ENCODE results near the gene LCE2A. TPM values are rescaled to one million over a fixed set of nuclear protein-coding genes. Genes with fewer than 3 reads are reported as not detected.
"Not testable (repeated sequence)": the region's sequence is repeated elsewhere in the genome, so short reads cannot be mapped to it uniquely, and the experiment has no call there.

LCE2A gene
- total and polyA plus RNA-seq, 2 donors (not counting 1 experiment from before 2014, with no cell fraction given) = 0.33 to 8.1 TPM

DNA sequence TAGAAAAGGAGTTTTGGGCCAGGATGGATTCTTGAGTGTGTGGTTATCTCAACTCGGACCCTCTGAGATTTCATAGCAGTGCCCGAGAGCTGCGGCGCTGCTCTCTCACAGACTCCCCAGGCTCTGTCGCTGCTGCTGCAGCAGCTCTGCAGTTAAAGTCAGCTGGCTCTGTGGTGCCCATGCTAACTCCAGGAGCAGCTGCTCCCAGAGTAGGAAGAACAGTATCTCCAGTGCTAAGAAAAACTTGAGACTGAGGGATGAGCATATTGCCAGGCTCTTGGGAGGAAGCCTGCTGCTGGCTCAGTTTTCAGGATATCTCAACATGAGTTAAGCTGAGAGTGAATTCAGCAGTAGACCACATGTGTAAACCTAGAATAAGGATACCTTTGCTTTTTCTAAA, 30.5 kb upstream of the LCE2A start:
- no peaks in the 10 kb centered on the region for H3K9me3 ChIP-seq (ENCODE audit: control insufficient read depth, insufficient read depth, low read depth, low read length)
- no peak overlapping the region for H3K4me3 ChIP-seq (replicated peaks in 1 of 4; ENCODE audit: control extremely low read depth in 1 of 4, insufficient read depth in 1 of 4, low read depth in 3 of 4, low read length in 4 of 4)
- no peaks in the 10 kb centered on the region for H3K79me2 ChIP-seq (ENCODE audit: control insufficient read depth, insufficient read depth, low read length)
- no peaks in the 10 kb centered on the region for H3K27me3 ChIP-seq (ENCODE audit: control insufficient read depth, insufficient read depth, low read length)
- no peaks in the 10 kb centered on the region for H3K4me1 ChIP-seq (ENCODE audit: control insufficient read depth, extremely low read depth, insufficient read depth, low read length)
- H4K20me1 ChIP-seq (ENCODE audit: control insufficient read depth, extremely low read depth, insufficient read depth, low read length) = no peaks in the 10 kb centered on the region
- no peak overlapping the region for H3K4me2 ChIP-seq (ENCODE audit: extremely low read depth, insufficient read depth, low read length)
- no peak for DNase-seq (ENCODE audit: low read depth in 2 of 2)
- no peaks in the 10 kb centered on the region for H3K36me3 ChIP-seq (ENCODE audit: control insufficient read depth, insufficient read depth, low read length)
- H3K27ac ChIP-seq (ENCODE audit: insufficient read depth, low read length) = no peak overlapping the region
- no peak for TF ChIP-seq EZH2 (IDR thresholded peaks at IDR 0.05; ENCODE audit: low read length, missing control alignments)
- TF ChIP-seq, protein P1, sequence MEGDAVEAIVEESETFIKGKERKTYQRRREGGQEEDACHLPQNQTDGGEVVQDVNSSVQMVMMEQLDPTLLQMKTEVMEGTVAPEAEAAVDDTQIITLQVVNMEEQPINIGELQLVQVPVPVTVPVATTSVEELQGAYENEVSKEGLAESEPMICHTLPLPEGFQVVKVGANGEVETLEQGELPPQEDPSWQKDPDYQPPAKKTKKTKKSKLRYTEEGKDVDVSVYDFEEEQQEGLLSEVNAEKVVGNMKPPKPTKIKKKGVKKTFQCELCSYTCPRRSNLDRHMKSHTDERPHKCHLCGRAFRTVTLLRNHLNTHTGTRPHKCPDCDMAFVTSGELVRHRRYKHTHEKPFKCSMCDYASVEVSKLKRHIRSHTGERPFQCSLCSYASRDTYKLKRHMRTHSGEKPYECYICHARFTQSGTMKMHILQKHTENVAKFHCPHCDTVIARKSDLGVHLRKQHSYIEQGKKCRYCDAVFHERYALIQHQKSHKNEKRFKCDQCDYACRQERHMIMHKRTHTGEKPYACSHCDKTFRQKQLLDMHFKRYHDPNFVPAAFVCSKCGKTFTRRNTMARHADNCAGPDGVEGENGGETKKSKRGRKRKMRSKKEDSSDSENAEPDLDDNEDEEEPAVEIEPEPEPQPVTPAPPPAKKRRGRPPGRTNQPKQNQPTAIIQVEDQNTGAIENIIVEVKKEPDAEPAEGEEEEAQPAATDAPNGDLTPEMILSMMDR (conservative IDR thresholded peaks at IDR 0.05 in 1 of 2, IDR thresholded peaks at IDR 0.05 in 1 of 2; ENCODE audit: low read depth in 1 of 2, low read length in 2 of 2) = no peak
- H2AFZ ChIP-seq (ENCODE audit: low read length) = no peak overlapping the region
- no peak overlapping the region for H3K9ac ChIP-seq (ENCODE audit: insufficient read depth, low read length)

DNA sequence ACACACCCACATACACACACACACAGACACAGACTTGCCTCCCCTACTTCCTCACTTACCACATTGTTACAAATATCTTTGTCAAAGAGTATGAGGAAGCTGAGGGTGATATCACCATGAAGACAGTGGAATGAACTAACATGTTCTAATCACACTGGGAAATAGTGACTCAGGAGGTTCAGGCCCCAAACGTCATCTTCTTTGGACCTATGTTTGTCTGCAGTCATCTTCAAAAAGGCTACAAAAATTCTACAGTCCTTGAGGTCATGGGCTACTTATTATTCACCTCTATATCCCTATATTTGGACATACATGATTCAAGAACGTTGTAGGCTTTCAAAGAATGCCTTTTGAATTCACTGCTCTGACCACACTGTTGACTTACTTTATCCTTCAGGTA, 25.1 kb upstream of the LCE2A start:
- Histone ChIP-seq H3K4me3 (replicated peaks in 1 of 4; ENCODE audit: control extremely low read depth in 1 of 4, insufficient read depth in 1 of 4, low read depth in 3 of 4, low read length in 4 of 4) (no peak overlapping the region), H3K27ac (ENCODE audit: insufficient read depth, low read length) (no peak overlapping the region), H3K4me1 (ENCODE audit: control insufficient read depth, extremely low read depth, insufficient read depth, low read length) (no peaks in the 10 kb centered on the region), H3K9ac (ENCODE audit: insufficient read depth, low read length) (no peak overlapping the region), H3K27me3 (ENCODE audit: control insufficient read depth, insufficient read depth, low read length) (no peaks in the 10 kb centered on the region), H3K79me2 (ENCODE audit: control insufficient read depth, insufficient read depth, low read length) (no peaks in the 10 kb centered on the region), H4K20me1 (ENCODE audit: control insufficient read depth, extremely low read depth, insufficient read depth, low read length) (no peaks in the 10 kb centered on the region), H3K9me3 (ENCODE audit: control insufficient read depth, insufficient read depth, low read depth, low read length) (no peaks in the 10 kb centered on the region), H3K36me3 (ENCODE audit: control insufficient read depth, insufficient read depth, low read length) (no peaks in the 10 kb centered on the region), H2AFZ (ENCODE audit: low read length) (no peak overlapping the region), H3K4me2 (ENCODE audit: extremely low read depth, insufficient read depth, low read length) (no peak overlapping the region)
- no peak for DNase-seq (ENCODE audit: low read depth in 2 of 2)
- TF ChIP-seq, protein P1 (conservative IDR thresholded peaks at IDR 0.05 in 1 of 2, IDR thresholded peaks at IDR 0.05 in 1 of 2; ENCODE audit: low read depth in 1 of 2, low read length in 2 of 2) = no peak

DNA sequence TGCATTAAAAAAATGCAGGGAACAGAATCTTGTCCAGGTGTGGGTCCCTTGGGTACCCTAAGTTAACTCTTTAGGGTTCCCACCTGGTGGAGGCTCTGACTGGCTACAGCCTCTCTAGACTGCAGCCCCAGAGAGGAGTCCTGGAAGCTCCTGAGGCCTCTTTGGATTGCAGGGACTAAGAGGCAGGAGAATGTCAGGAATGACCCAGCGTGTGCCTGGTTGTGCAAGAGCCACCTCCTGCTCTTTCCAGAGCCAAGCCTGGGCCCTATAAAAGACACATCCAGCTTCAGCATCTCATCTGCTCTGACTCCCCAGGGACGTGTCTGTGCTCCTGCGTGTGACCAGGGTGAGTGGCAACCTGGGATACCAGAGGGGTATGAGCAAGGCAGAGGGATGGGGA, 23.2 kb upstream of the LCE2A start, which contains the start of gene LCE2C:
TSS of gene LCE2C (plus strand) at position 297 of the 400 bp plus-strand sequence. CDS start 737 bp downstream, outside the sequence.
- H3K27ac ChIP-seq (ENCODE audit: insufficient read depth, low read length); H2AFZ ChIP-seq (ENCODE audit: low read length); H3K36me3 ChIP-seq (ENCODE audit: control insufficient read depth, insufficient read depth, low read length); H3K9me3 ChIP-seq (ENCODE audit: control insufficient read depth, insufficient read depth, low read depth, low read length); H3K79me2 ChIP-seq (ENCODE audit: control insufficient read depth, insufficient read depth, low read length); H3K4me3 ChIP-seq (replicated peaks in 1 of 4; ENCODE audit: control extremely low read depth in 1 of 4, insufficient read depth in 1 of 4, low read depth in 3 of 4, low read length in 4 of 4); H3K4me2 ChIP-seq (ENCODE audit: extremely low read depth, insufficient read depth, low read length); DNase-seq (ENCODE audit: low read depth in 2 of 2); H3K9ac ChIP-seq (ENCODE audit: insufficient read depth, low read length); H4K20me1 ChIP-seq (ENCODE audit: control insufficient read depth, extremely low read depth, insufficient read depth, low read length); H3K4me1 ChIP-seq (ENCODE audit: control insufficient read depth, extremely low read depth, insufficient read depth, low read length); H3K27me3 ChIP-seq (ENCODE audit: control insufficient read depth, insufficient read depth, low read length): not testable (repeated sequence)

Data from fibroblast of lung (primary cell).